Neural cell (in vitro differentiated cells): ENCODE results near the gene TMEM170B. TPM values are rescaled to one million over a fixed set of nuclear protein-coding genes. Genes with fewer than 3 reads are reported as not detected.

Experiments
- H2AFZ ChIP-seq: fragments of 200-600, 300-800 bp; sonication (generic), shearing (Covaris generic); 2 replicates; pipeline ENCODE4 v1.6.0; 2014; ENCODE audit warnings: low read depth, mild to moderate bottlenecking, antibody characterized with exemption, low read length, moderate library complexity
- H3F3A ChIP-seq: fragments of 200-600 bp; shearing (Covaris generic); 2 replicates; pipeline ENCODE4 v1.6.1; 2016; ENCODE audit warnings: mild to moderate bottlenecking, moderate library complexity, mixed read lengths, antibody characterized with exemption, low read length; ENCODE audit not compliant: insufficient read depth, poor library complexity, severe bottlenecking
- H3K27ac ChIP-seq: fragments of 200-600, 300-800 bp; sonication (generic), shearing (Covaris generic); 2 replicates; pipeline ENCODE4 v1.5.1; 2014; ENCODE audit warnings: mild to moderate bottlenecking, low read length, moderate library complexity
- H3K27me3 ChIP-seq: fragments of 300-800, 200-600 bp; sonication (generic), shearing (Covaris generic); 2 replicates; pipeline ENCODE4 v1.6.0; 2014; ENCODE audit warnings: mild to moderate bottlenecking, low read depth, low read length, moderate library complexity; ENCODE audit not compliant: insufficient read depth
- H3K36me3 ChIP-seq: fragments of 300-800, 200-600 bp; sonication (generic), shearing (Covaris generic); 2 replicates; pipeline ENCODE4 v1.5.1; 2014; ENCODE audit warnings: mild to moderate bottlenecking, antibody characterized with exemption, low read length, moderate library complexity; ENCODE audit not compliant: insufficient read depth
- H3K4me2 ChIP-seq: fragments of 300-800, 200-600 bp; sonication (generic), shearing (Covaris generic); 2 replicates; pipeline ENCODE4 v1.6.0; 2014; ENCODE audit warnings: mild to moderate bottlenecking, low read length
- H3K4me3 ChIP-seq: fragments of 300-800, 200-600 bp; sonication (generic), shearing (Covaris generic); 2 replicates; pipeline ENCODE4 v1.5.1; 2014; ENCODE audit warnings: mild to moderate bottlenecking, low read length, moderate library complexity
- H3K79me2 ChIP-seq: fragments of 200-600 bp; shearing (Covaris generic); replicated peaks from 2 replicates; pipeline ENCODE4 v1.6.0; 2014; ENCODE audit warnings: mild to moderate bottlenecking, low read length, moderate library complexity; ENCODE audit not compliant: insufficient read depth
- H3K9ac ChIP-seq: fragments of 300-800, 200-600 bp; sonication (generic), shearing (Covaris generic); 2 replicates; pipeline ENCODE4 v1.6.1; 2016; ENCODE audit warnings: mild to moderate bottlenecking, low read length, mixed read lengths
- H3K9me2 ChIP-seq: fragments of 200-600 bp; shearing (Covaris generic); 2 replicates; pipeline ENCODE4 v1.6.1; 2016; ENCODE audit warnings: mild to moderate bottlenecking, low read length, mixed read lengths; ENCODE audit not compliant: insufficient read depth
- H3K9me3 ChIP-seq: fragments of 200-600, 300-800 bp; sonication (generic), shearing (Covaris generic); 2 replicates; pipeline ENCODE4 v1.6.1; 2016; ENCODE audit warnings: mild to moderate bottlenecking, mixed run types, low read length, moderate library complexity, mixed read lengths
- H4K20me1 ChIP-seq: fragments of 200-600 bp; shearing (Covaris generic); 2 replicates; pipeline ENCODE4 v1.6.1; 2016; ENCODE audit warnings: mild to moderate bottlenecking, mixed run types; ENCODE audit not compliant: insufficient read depth
- EP300 ChIP-seq: fragments of 450-650 bp; conservative IDR thresholded peaks from 2 replicates; pipeline ENCODE4 v1.6.1; 2014; ENCODE audit warnings: antibody characterized with exemption, mild to moderate bottlenecking, moderate library complexity; ENCODE audit not compliant: poor library complexity, severe bottlenecking
- EZH2 ChIP-seq: fragments of 200-600, 300-800 bp; shearing (Covaris generic), sonication (generic); IDR thresholded peaks from 2 replicates; pipeline ENCODE4 v1.6.1; 2014; ENCODE audit warnings: antibody characterized with exemption, low read length, borderline replicate concordance, mild to moderate bottlenecking; ENCODE audit not compliant: insufficient read depth, poor library complexity, severe bottlenecking
- MXI1 ChIP-seq: fragments of 450-650 bp; conservative IDR thresholded peaks from 2 replicates; pipeline ENCODE4 v1.6.1; 2014; ENCODE audit warnings: antibody characterized with exemption, mild to moderate bottlenecking; ENCODE audit not compliant: poor library complexity, severe bottlenecking
- POLR2AphosphoS5 ChIP-seq: IDR thresholded peaks from 2 replicates; pipeline ENCODE4 v1.6.1; 2012
- RAD21 ChIP-seq: fragments of 450-650 bp; conservative IDR thresholded peaks from 2 replicates; pipeline ENCODE4 v1.6.1; 2014; ENCODE audit warnings: antibody characterized with exemption, mild to moderate bottlenecking, moderate library complexity
- SMC3 ChIP-seq: fragments of 450-650 bp; conservative IDR thresholded peaks from 2 replicates; pipeline ENCODE4 v1.6.1; 2014; ENCODE audit warnings: antibody characterized with exemption, mild to moderate bottlenecking, moderate library complexity; ENCODE audit not compliant: poor library complexity
- TAF1 ChIP-seq: IDR thresholded peaks from 2 replicates; pipeline ENCODE4 v1.6.1; 2012; ENCODE audit warnings: low read depth
- polyA plus RNA-seq: library from polyadenylated mRNA; depleted of rRNA; stranded (reverse); fragments of >200 nt; gene quantifications from 2 replicates; pipeline ENCODE4 v1.2.3, GENCODE V29; 2014
- TF ChIP-seq, protein P1 (sequence below): fragments of 450-650 bp; IDR thresholded peaks from 2 replicates; pipeline ENCODE4 v1.5.1; 2014; ENCODE audit warnings: antibody characterized with exemption, mild to moderate bottlenecking, moderate library complexity; ENCODE audit not compliant: poor library complexity, severe bottlenecking
- TF ChIP-seq, protein P2 (sequence below): IDR thresholded peaks from 2 replicates; pipeline ENCODE4 v1.6.1; 2012; ENCODE audit warnings: borderline replicate concordance

TMEM170B gene
- polyA plus RNA-seq, 1 donor from 2014 or later, result 29.1 TPM

DNA sequence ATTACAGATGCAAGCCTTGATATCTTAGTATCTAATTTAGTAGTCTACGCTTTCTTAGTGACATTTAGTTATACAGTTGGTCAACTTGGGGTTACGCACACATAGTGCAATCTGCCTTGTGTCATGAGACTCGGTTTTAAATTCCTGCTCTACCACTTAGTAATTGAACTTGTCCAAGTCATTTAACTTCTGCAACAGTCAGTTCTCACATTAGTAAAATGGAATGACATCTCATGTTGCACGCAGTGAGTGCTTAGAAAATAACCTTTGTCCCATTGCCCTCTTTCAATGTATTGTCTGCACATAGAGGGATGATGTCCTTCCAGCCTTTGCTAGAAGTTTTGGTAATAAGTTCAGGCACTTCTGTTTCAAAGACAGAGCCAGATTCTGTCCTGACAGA lies 48.6 kb downstream of the TMEM170B start:
- Histone ChIP-seq H3K27ac (no peak overlapping the region), H3K79me2 (no peaks in the 10 kb centered on the region), H3K9me3 (no peaks in the 10 kb centered on the region), H3K27me3 (no peaks in the 10 kb centered on the region), H4K20me1 (no peaks in the 10 kb centered on the region), H3K9me2 (no peaks in the 10 kb centered on the region), H3K4me2 (no peak overlapping the region), H2AFZ (no peak overlapping the region), H3K36me3 (no peaks in the 10 kb centered on the region), H3F3A (no peaks in the 10 kb centered on the region), H3K4me3 (no peak overlapping the region), H3K9ac (no peak overlapping the region)
- TF ChIP-seq TAF1, result no peak
- TF ChIP-seq, protein P1, sequence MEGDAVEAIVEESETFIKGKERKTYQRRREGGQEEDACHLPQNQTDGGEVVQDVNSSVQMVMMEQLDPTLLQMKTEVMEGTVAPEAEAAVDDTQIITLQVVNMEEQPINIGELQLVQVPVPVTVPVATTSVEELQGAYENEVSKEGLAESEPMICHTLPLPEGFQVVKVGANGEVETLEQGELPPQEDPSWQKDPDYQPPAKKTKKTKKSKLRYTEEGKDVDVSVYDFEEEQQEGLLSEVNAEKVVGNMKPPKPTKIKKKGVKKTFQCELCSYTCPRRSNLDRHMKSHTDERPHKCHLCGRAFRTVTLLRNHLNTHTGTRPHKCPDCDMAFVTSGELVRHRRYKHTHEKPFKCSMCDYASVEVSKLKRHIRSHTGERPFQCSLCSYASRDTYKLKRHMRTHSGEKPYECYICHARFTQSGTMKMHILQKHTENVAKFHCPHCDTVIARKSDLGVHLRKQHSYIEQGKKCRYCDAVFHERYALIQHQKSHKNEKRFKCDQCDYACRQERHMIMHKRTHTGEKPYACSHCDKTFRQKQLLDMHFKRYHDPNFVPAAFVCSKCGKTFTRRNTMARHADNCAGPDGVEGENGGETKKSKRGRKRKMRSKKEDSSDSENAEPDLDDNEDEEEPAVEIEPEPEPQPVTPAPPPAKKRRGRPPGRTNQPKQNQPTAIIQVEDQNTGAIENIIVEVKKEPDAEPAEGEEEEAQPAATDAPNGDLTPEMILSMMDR, result no peak
- TF ChIP-seq, protein P2, sequence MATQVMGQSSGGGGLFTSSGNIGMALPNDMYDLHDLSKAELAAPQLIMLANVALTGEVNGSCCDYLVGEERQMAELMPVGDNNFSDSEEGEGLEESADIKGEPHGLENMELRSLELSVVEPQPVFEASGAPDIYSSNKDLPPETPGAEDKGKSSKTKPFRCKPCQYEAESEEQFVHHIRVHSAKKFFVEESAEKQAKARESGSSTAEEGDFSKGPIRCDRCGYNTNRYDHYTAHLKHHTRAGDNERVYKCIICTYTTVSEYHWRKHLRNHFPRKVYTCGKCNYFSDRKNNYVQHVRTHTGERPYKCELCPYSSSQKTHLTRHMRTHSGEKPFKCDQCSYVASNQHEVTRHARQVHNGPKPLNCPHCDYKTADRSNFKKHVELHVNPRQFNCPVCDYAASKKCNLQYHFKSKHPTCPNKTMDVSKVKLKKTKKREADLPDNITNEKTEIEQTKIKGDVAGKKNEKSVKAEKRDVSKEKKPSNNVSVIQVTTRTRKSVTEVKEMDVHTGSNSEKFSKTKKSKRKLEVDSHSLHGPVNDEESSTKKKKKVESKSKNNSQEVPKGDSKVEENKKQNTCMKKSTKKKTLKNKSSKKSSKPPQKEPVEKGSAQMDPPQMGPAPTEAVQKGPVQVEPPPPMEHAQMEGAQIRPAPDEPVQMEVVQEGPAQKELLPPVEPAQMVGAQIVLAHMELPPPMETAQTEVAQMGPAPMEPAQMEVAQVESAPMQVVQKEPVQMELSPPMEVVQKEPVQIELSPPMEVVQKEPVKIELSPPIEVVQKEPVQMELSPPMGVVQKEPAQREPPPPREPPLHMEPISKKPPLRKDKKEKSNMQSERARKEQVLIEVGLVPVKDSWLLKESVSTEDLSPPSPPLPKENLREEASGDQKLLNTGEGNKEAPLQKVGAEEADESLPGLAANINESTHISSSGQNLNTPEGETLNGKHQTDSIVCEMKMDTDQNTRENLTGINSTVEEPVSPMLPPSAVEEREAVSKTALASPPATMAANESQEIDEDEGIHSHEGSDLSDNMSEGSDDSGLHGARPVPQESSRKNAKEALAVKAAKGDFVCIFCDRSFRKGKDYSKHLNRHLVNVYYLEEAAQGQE, result no peak
- no peak for TF ChIP-seq EP300
- no peak for TF ChIP-seq EZH2
- TF ChIP-seq SMC3, result no peak
- TF ChIP-seq MXI1, result no peak
- TF ChIP-seq POLR2AphosphoS5, result no peak
- no peak for TF ChIP-seq RAD21

DNA sequence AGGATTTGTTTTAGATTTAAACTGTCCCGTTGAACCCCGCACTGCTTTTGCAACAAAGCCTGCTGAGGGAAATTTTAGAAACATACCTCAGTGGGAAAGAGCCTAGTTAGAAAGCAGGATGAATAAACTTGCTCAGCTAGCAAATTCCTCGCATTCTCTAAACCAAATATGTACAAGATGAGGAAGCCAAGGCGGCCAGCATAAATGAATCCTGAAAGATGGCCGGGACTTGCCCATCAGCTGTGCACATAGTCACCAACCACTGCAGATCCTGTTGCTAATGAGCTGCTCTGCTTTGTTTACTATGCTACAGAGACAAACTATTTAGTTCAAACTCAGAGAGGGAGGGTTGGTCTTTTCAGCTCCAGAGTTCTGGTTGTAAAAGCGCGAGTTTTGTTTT lies 49.0 kb downstream of the TMEM170B start:
- Histone ChIP-seq H3K4me2 (no peak overlapping the region), H2AFZ (no peak overlapping the region), H3K36me3 (no peaks in the 10 kb centered on the region), H3K4me3 (no peak overlapping the region), H3K9me2 (no peaks in the 10 kb centered on the region), H3F3A (no peaks in the 10 kb centered on the region), H3K27me3 (no peaks in the 10 kb centered on the region), H3K27ac (no peak overlapping the region), H3K9me3 (no peaks in the 10 kb centered on the region), H4K20me1 (no peaks in the 10 kb centered on the region), H3K9ac (no peak overlapping the region), H3K79me2 (no peaks in the 10 kb centered on the region)
- no peak for TF ChIP-seq MXI1
- TF ChIP-seq, protein P1, result no peak
- TF ChIP-seq, protein P2, result no peak
- TF ChIP-seq RAD21, result no peak
- TF ChIP-seq EZH2, result no peak
- no peak for TF ChIP-seq POLR2AphosphoS5
- TF ChIP-seq SMC3, result no peak
- TF ChIP-seq EP300, result no peak
- TF ChIP-seq TAF1, result no peak
